ENCODE measurements around the gene ACSS3.

DNA sequence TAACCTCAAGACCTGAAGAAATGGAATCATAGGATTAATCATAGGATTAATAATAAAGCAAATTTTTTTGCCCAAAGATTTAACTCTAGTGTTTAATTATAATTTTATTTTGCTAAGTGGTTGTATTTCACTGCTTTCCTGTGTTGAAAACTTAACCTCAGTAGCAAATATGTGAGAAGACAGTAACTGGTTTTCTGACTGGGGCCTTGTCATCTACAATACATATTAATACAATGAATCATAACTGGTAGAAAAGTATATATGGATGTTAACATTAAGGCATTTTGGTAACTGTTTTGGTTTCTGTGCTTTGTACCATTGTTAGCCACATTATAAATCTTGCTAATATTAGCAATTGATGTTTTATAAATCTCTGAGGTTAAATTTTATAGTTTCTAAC, 92.2 kb downstream of the ACSS3 start:
- TF ChIP-seq, protein P1, sequence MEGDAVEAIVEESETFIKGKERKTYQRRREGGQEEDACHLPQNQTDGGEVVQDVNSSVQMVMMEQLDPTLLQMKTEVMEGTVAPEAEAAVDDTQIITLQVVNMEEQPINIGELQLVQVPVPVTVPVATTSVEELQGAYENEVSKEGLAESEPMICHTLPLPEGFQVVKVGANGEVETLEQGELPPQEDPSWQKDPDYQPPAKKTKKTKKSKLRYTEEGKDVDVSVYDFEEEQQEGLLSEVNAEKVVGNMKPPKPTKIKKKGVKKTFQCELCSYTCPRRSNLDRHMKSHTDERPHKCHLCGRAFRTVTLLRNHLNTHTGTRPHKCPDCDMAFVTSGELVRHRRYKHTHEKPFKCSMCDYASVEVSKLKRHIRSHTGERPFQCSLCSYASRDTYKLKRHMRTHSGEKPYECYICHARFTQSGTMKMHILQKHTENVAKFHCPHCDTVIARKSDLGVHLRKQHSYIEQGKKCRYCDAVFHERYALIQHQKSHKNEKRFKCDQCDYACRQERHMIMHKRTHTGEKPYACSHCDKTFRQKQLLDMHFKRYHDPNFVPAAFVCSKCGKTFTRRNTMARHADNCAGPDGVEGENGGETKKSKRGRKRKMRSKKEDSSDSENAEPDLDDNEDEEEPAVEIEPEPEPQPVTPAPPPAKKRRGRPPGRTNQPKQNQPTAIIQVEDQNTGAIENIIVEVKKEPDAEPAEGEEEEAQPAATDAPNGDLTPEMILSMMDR (IDR thresholded peaks at IDR 0.05): no peak
- TF ChIP-seq POLR2A (IDR thresholded peaks at IDR 0.05) (no peak), EP300 (IDR thresholded peaks at IDR 0.05) (no peak)
